Measurements from ENCODE around the gene ZFYVE21.

The ZFYVE21 gene

GRCh38 chr14:103721334-103722120 is 5.9 kb downstream of the ZFYVE21 start:
- peak in 15 of 56 donors; percentile 14 to 72 (median 37) for DNase-seq

- DNase-seq: no peak
Observed at GRCh38 chr14:103723748-103724081, 8.1 kb downstream of the ZFYVE21 start.

- DNase-seq: peak in 44 of 56 donors; percentile 9 to 76 (median 50)
Observed at GRCh38 chr14:103724116-103724515, 8.5 kb downstream of the ZFYVE21 start.

- DNase-seq: no peak
Observed at GRCh38 chr14:103725001-103725682, 9.5 kb downstream of the ZFYVE21 start.

GRCh38 chr14:103725739-103726395 is 10.3 kb downstream of the ZFYVE21 start:
- DNase-seq: no peak

GRCh38 chr14:103726474-103726873 is 10.9 kb downstream of the ZFYVE21 start:
- DNase-seq: no peak

- DNase-seq: no peak
Observed at GRCh38 chr14:103727313-103727980, 11.8 kb downstream of the ZFYVE21 start.

- no peak for DNase-seq
Observed at GRCh38 chr14:103728141-103728540, 12.5 kb downstream of the ZFYVE21 start.

- DNase-seq: no peak
Observed at GRCh38 chr14:103728721-103729120, 13.1 kb downstream of the ZFYVE21 start.

GRCh38 chr14:103729496-103730448 is 14.2 kb downstream of the ZFYVE21 start:
- no peak for DNase-seq

- DNase-seq: peak in 1 of 56 donors; percentile 23
Observed at GRCh38 chr14:103730490-103731035, 15.0 kb downstream of the ZFYVE21 start.

GRCh38 chr14:103731481-103731880 is 15.9 kb downstream of the ZFYVE21 start:
- no peak for DNase-seq

GRCh38 chr14:103731916-103732867 is 16.6 kb downstream of the ZFYVE21 start:
- DNase-seq: no peak

GRCh38 chr14:103732868-103733620 is 17.4 kb downstream of the ZFYVE21 start:
- no peak for DNase-seq

- DNase-seq: no peak
Observed at GRCh38 chr14:103733651-103734050, 18.0 kb downstream of the ZFYVE21 start.

GRCh38 chr14:103734081-103734888 is 18.7 kb downstream of the ZFYVE21 start:
- no peak for DNase-seq

GRCh38 chr14:103735022-103735421 is 19.4 kb downstream of the ZFYVE21 start:
- DNase-seq: no peak
